ENCODE results near the gene FNDC3B. TPM values are rescaled to one million over a fixed set of nuclear protein-coding genes. Genes with fewer than 3 reads are reported as not detected.

The FNDC3B gene
- total RNA-seq, 1 donor from 2014 or later = 153 TPM

- intact Hi-C loops (cut with DNase I) = no loop called here
- TF ChIP-seq, protein P1, sequence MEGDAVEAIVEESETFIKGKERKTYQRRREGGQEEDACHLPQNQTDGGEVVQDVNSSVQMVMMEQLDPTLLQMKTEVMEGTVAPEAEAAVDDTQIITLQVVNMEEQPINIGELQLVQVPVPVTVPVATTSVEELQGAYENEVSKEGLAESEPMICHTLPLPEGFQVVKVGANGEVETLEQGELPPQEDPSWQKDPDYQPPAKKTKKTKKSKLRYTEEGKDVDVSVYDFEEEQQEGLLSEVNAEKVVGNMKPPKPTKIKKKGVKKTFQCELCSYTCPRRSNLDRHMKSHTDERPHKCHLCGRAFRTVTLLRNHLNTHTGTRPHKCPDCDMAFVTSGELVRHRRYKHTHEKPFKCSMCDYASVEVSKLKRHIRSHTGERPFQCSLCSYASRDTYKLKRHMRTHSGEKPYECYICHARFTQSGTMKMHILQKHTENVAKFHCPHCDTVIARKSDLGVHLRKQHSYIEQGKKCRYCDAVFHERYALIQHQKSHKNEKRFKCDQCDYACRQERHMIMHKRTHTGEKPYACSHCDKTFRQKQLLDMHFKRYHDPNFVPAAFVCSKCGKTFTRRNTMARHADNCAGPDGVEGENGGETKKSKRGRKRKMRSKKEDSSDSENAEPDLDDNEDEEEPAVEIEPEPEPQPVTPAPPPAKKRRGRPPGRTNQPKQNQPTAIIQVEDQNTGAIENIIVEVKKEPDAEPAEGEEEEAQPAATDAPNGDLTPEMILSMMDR (IDR thresholded peaks at IDR 0.05) = no peak
- Histone ChIP-seq H3K27ac (peak overlapping the region; percentile 70), H3K4me1 (peaks cover 84% of the 10 kb centered on the region), H3K9me3 (no peaks in the 10 kb centered on the region), H3K27me3 (ENCODE audit: low read depth) (no peaks in the 10 kb centered on the region), H3K4me3 (no peak overlapping the region), H3K36me3 (no peaks in the 10 kb centered on the region)
- no peak for DNase-seq
- no peak for ATAC-seq
Observed at GRCh38 chr3:172139528-172140276, 100.3 kb downstream of the FNDC3B start.

DNA sequence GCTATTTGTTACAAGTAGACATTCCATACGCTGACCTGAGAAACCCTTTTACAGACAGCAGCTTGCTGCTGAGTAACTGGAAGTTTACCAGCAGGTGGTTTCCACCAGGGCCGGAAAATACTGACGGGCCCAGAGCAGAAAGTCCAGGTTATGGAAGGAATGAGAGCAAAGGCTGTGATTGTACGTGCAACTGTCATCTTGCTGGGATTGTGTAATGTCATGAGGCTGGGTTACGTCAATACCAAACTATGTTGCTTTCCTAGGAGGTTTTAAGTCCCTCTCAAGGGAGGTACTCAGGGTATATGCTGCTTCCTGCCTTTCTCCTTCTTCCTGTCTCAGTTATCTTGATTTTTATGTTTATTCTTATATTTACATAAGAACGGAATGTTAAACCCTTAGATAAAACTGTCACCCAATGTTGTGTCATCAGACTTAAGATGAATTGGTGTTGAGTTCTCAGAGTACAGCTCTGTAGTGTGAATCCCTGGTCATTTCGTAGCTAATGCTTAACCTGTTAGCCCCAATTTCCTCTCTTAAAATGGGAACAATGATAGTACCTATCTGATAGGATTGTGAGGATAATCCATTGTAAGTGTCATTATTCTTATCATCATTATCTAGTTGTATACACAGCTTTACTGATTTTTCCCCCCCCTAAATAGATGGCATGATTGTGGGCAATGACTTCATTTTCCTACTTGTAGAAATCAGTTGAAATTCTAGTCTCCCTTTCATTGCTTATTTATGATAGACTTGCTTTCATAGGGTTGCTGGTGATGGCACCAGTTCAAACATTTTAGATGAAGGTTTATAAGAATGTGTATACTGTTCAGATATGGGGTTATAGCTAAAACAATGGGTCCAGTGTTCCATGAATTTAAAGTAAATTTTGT lies 101.4 kb downstream of the FNDC3B start:
- H3K27ac ChIP-seq = peak overlapping the region; percentile 70
- no peaks in the 10 kb centered on the region for H3K27me3 ChIP-seq (ENCODE audit: low read depth)
- TF ChIP-seq, protein P1 (IDR thresholded peaks at IDR 0.05) = no peak
- ATAC-seq (peak; percentile 89), DNase-seq (no peak)
- no peaks in the 10 kb centered on the region for H3K36me3 ChIP-seq
- H3K4me1 ChIP-seq = peaks cover 84% of the 10 kb centered on the region
- no peak overlapping the region for H3K4me3 ChIP-seq
- intact Hi-C loops (cut with DNase I) = no loop called here
- no peaks in the 10 kb centered on the region for H3K9me3 ChIP-seq

DNA sequence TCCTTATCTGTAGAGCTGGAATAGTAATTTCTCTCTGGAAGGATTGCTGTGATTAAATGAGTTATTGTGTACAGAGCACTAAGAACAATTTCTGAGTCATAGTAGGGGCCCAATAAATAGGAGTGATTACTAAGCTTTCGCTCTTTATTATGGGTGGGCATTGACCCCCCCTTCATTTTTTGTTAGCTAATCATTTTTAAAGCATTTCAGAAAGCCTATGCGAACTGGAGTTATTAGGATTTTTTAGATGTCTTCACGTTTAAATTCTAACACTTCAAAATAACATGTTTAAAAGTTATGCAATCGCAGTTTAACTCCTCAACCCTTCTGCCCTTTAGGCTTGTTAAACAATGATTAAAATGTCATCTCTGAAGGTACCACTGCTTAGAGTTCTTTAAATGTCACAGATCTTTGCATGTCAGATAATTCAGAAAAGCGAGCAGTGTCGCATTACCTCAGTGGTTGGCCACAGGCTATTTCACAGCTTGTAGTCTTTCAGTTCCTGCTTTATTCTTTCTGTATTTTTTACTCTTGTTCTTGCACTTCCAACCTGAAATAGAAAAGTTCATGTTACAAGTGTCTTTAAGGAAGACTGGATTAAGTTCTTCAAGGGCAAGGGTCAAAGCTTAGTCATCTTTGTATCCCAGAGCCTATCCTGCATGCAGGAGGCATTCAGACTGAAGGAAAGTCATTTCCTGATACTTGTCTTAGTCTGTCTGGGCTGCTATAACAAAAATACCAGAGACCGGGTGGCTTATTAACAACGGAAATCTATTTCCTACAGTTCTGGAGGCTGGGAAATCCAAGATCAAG lies 102.9 kb downstream of the FNDC3B start:
- ATAC-seq = peak in 1 of 2 donors; percentile 19

DNA sequence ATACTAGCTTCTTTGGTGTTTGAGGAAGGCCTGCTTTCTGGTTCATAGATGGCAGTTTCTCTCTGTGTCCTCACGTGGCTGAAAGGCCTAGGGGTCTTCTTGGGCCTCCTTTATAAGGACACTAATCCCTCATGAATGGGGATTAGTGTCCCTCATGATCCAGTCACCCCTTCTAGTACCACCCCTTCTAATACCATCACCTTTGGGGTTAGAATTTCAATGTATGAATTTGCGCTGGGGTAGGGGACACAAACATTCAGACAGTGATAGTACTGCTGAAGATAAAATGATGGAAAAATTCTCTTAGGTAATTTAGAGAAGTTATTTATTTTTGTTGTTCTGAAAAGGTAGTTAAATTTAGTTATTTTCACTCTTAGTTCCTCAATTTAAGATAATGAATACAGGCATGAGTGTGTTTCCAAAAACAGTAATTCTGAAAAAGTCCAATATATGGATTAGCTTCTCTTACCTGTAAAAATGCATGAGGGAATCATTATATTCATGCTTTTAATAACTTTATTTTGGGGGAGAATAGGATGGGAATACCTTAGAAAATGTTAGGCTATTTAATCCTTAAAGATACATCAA lies 103.6 kb downstream of the FNDC3B start:
- H3K27me3 ChIP-seq (ENCODE audit: low read depth) = no peaks in the 10 kb centered on the region
- DNase-seq (no peak), ATAC-seq (no peak)
- H3K36me3 ChIP-seq = no peaks in the 10 kb centered on the region
- peak overlapping the region; percentile 70 for H3K27ac ChIP-seq
- no peak overlapping the region for H3K4me3 ChIP-seq
- TF ChIP-seq, protein P1 (IDR thresholded peaks at IDR 0.05) = no peak
- intact Hi-C loops (cut with DNase I) = no loop called here
- peaks cover 68% of the 10 kb centered on the region for H3K4me1 ChIP-seq
- no peaks in the 10 kb centered on the region for H3K9me3 ChIP-seq

More for the DNA sequence above, 102.9 kb downstream of the FNDC3B start:
- H3K27me3 ChIP-seq (ENCODE audit: low read depth) = no peaks in the 10 kb centered on the region
- peaks cover 74% of the 10 kb centered on the region for H3K4me1 ChIP-seq
- TF ChIP-seq, protein P1 (IDR thresholded peaks at IDR 0.05) = no peak
- H3K27ac ChIP-seq = peak overlapping the region; percentile 70
- H3K9me3 ChIP-seq = no peaks in the 10 kb centered on the region
- no peaks in the 10 kb centered on the region for H3K36me3 ChIP-seq
- H3K4me3 ChIP-seq = no peak overlapping the region
- DNase-seq = no peak
- intact Hi-C loops (cut with DNase I) = no loop called here
